Parathyroid adenoma (tissue), 2 donors: ENCODE measurements around the gene COPZ1.

Experiments used
- H2AFZ ChIP-seq: fragments of 300-600 bp; sonication (generic); one replicate; pipeline ENCODE4 v1.7.0; 2017; ENCODE audit warnings: antibody characterized with exemption, mild to moderate bottlenecking
- H3K27ac ChIP-seq: fragments of 300-600 bp; sonication (generic); one replicate; pipeline ENCODE4 v1.7.0; 2017
- H3K27me3 ChIP-seq: fragments of 300-600 bp; sonication (generic); one replicate; pipeline ENCODE4 v1.7.0; 2017; ENCODE audit warnings: low read length; ENCODE audit not compliant: control insufficient read depth, insufficient read depth
- H3K36me3 ChIP-seq: fragments of 300-600 bp; sonication (generic); one replicate; pipeline ENCODE4 v1.7.0; 2017; ENCODE audit warnings: low read length; ENCODE audit not compliant: control insufficient read depth, insufficient read depth
- H3K4me1 ChIP-seq: fragments of 300-600 bp; sonication (generic); one replicate; pipeline ENCODE4 v1.7.0; 2017; ENCODE audit warnings: control low read depth
- H3K4me2 ChIP-seq: fragments of 300-600 bp; sonication (generic); one replicate; pipeline ENCODE4 v1.7.0; 2017; ENCODE audit warnings: low read length
- H3K4me3 ChIP-seq: fragments of 300-600 bp; sonication (generic); one replicate; pipeline ENCODE4 v1.7.0; 2017; ENCODE audit warnings: low read depth, low read length
- H3K79me2 ChIP-seq: fragments of 300-600 bp; sonication (generic); one replicate; pipeline ENCODE4 v1.7.0; 2017; ENCODE audit warnings: control low read depth
- H3K9ac ChIP-seq: fragments of 300-600 bp; sonication (generic); one replicate; pipeline ENCODE4 v1.7.0; 2017; ENCODE audit warnings: mild to moderate bottlenecking
- H3K9me3 ChIP-seq: fragments of 300-600 bp; sonication (generic); one replicate; pipeline ENCODE4 v1.7.0; 2017; ENCODE audit warnings: low read length; ENCODE audit not compliant: control insufficient read depth
- CTCF ChIP-seq: fragments of 300-600 bp; sonication (generic); IDR thresholded peaks from one replicate; pipeline ENCODE4 v1.7.0; 2017; ENCODE audit warnings: antibody characterized with exemption, mild to moderate bottlenecking
- donor health status: primary hyperparathyroidism.

The COPZ1 gene

GRCh38 chr12:54349036-54349435, 24.1 kb downstream of the COPZ1 start:
- Histone ChIP-seq H3K9me3 (no peaks in the 10 kb centered on the region), H3K27me3 (no peaks in the 10 kb centered on the region), H3K9ac (no peak overlapping the region), H3K27ac (peak overlapping the region; percentile 85), H3K79me2 (no peaks in the 10 kb centered on the region), H2AFZ (no peak overlapping the region), H3K4me2 (no peak overlapping the region), H3K36me3 (no peaks in the 10 kb centered on the region), H3K4me1 (peaks cover 42% of the 10 kb centered on the region), H3K4me3 (no peak overlapping the region)
- TF ChIP-seq CTCF = no peak

- H3K4me3 ChIP-seq = peak overlapping the region; percentile 53
- no peaks in the 10 kb centered on the region for H3K79me2 ChIP-seq
- no peak overlapping the region for H3K9ac ChIP-seq
- no peaks in the 10 kb centered on the region for H3K9me3 ChIP-seq
- H3K4me2 ChIP-seq = peak overlapping the region; percentile 80
- no peaks in the 10 kb centered on the region for H3K36me3 ChIP-seq
- H2AFZ ChIP-seq = no peak overlapping the region
- no peak for TF ChIP-seq CTCF
- H3K27ac ChIP-seq = peak overlapping the region; percentile 85
- H3K27me3 ChIP-seq = no peaks in the 10 kb centered on the region
- H3K4me1 ChIP-seq = peaks cover 42% of the 10 kb centered on the region
Measured at GRCh38 chr12:54349679-54350078, 24.7 kb downstream of the COPZ1 start.

- Histone ChIP-seq H3K27ac (peak overlapping the region; percentile 85), H3K9ac (no peak overlapping the region), H3K9me3 (no peaks in the 10 kb centered on the region), H3K4me3 (peak overlapping the region; percentile 53), H3K4me2 (peak overlapping the region; percentile 80), H3K27me3 (no peaks in the 10 kb centered on the region), H2AFZ (no peak overlapping the region), H3K36me3 (no peaks in the 10 kb centered on the region), H3K4me1 (peaks cover 42% of the 10 kb centered on the region), H3K79me2 (no peaks in the 10 kb centered on the region)
- TF ChIP-seq CTCF = no peak
Measured at GRCh38 chr12:54350743-54351142, 25.8 kb downstream of the COPZ1 start.

- no peaks in the 10 kb centered on the region for H3K9me3 ChIP-seq
- H3K27ac ChIP-seq = peak overlapping the region; percentile 85
- H3K36me3 ChIP-seq = no peaks in the 10 kb centered on the region
- no peak overlapping the region for H3K4me3 ChIP-seq
- no peaks in the 10 kb centered on the region for H3K79me2 ChIP-seq
- TF ChIP-seq CTCF = no peak
- H2AFZ ChIP-seq = no peak overlapping the region
- peak overlapping the region; percentile 80 for H3K4me2 ChIP-seq
- peaks cover 42% of the 10 kb centered on the region for H3K4me1 ChIP-seq
- H3K9ac ChIP-seq = no peak overlapping the region
- H3K27me3 ChIP-seq = no peaks in the 10 kb centered on the region
Measured at GRCh38 chr12:54351341-54351740, 26.4 kb downstream of the COPZ1 start.

- H2AFZ ChIP-seq = peak overlapping the region; percentile 70
- no peaks in the 10 kb centered on the region for H3K79me2 ChIP-seq
- peak overlapping the region; percentile 67 for H3K4me2 ChIP-seq
- H3K4me3 ChIP-seq = peak overlapping the region; percentile 36
- TF ChIP-seq CTCF = no peak
- peaks cover 42% of the 10 kb centered on the region for H3K4me1 ChIP-seq
- no peak overlapping the region for H3K9ac ChIP-seq
- peak overlapping the region; percentile 85 for H3K27ac ChIP-seq
- H3K27me3 ChIP-seq = no peaks in the 10 kb centered on the region
- no peaks in the 10 kb centered on the region for H3K9me3 ChIP-seq
- no peaks in the 10 kb centered on the region for H3K36me3 ChIP-seq
Measured at GRCh38 chr12:54352022-54352531, 27.1 kb downstream of the COPZ1 start.
